Caco-2 (cell line): ENCODE measurements around the gene CERS1. TPM values are rescaled to one million over a fixed set of nuclear protein-coding genes. Genes with fewer than 3 reads are reported as not detected.
A peak's percentile ranks its signal among the peaks of the same experiment; 100 is the strongest.

Experiments used
- BruUV-seq: library from RNA; stranded (reverse); fragments of 400-500 nt; replicated peaks from 2 replicates; lab custom pipeline; 2021; lab: Mats Ljungman, UMichigan
- CTCF ChIA-PET: fragments of 300-600 bp; sonication (Branson Sonifier 250); formaldehyde crosslinking; loops from one replicate; lab custom pipeline; 2022; ENCODE audit warnings: antibody characterized with exemption; lab: Charles Lee
- POLR2A ChIA-PET: fragments of 300-600 bp; sonication (Branson Sonifier 250); formaldehyde crosslinking; loops from one replicate; lab custom pipeline; 2022; ENCODE audit warnings: antibody characterized with exemption; lab: Charles Lee
- DNase-seq, 2 experiments: peaks; one replicate each; pipeline versions ENCODE4 v3.0.0 to v3.0.0-alpha.2; 2020 to 2022
- H3K27me3 ChIP-seq: replicated peaks from 2 replicates; pipeline ENCODE4 v1.6.0; 2011; ENCODE audit warnings: low read length; ENCODE audit not compliant: control insufficient read depth, insufficient read depth
- H3K36me3 ChIP-seq: 2 replicates; pipeline ENCODE4 v1.5.1; 2011; ENCODE audit warnings: low read length; ENCODE audit not compliant: control insufficient read depth, insufficient read depth
- H3K4me1 ChIP-seq: fragments of 250-450 bp; sonication (Bioruptor Pico); 2 replicates; pipeline ENCODE4 v1.5.1; 2020; ENCODE audit warnings: mild to moderate bottlenecking
- H3K4me3 ChIP-seq: 2 replicates; pipeline ENCODE4 v1.5.1; 2011; ENCODE audit warnings: low read depth, mild to moderate bottlenecking, control low read depth, low read length
- H3K9me3 ChIP-seq: fragments of 250-450 bp; sonication (Bioruptor Pico); 2 replicates; pipeline ENCODE4 v1.5.1; 2020; ENCODE audit warnings: mild to moderate bottlenecking, moderate library complexity
- H3K27ac Mint-ChIP-seq: one replicate; pipeline ENCODE4 v1.8.0; 2022; ENCODE audit warnings: mixed read lengths; ENCODE audit not compliant: unreplicated experiment
- H3K27me3 Mint-ChIP-seq: one replicate; pipeline ENCODE4 v1.8.0; 2022; ENCODE audit warnings: mixed read lengths; ENCODE audit not compliant: insufficient read depth, unreplicated experiment
- H3K36me3 Mint-ChIP-seq: one replicate; pipeline ENCODE4 v1.8.0; 2022; ENCODE audit warnings: mild to moderate bottlenecking, mixed read lengths; ENCODE audit not compliant: insufficient read depth, unreplicated experiment
- H3K4me1 Mint-ChIP-seq: one replicate; pipeline ENCODE4 v1.8.0; 2022; ENCODE audit warnings: low read depth, mixed read lengths; ENCODE audit not compliant: unreplicated experiment
- H3K4me3 Mint-ChIP-seq: one replicate; pipeline ENCODE4 v1.8.0; 2022; ENCODE audit warnings: mild to moderate bottlenecking, moderate library complexity, mixed read lengths; ENCODE audit not compliant: unreplicated experiment
- H3K9me3 Mint-ChIP-seq: one replicate; pipeline ENCODE4 v1.8.0; 2022; ENCODE audit warnings: mixed read lengths; ENCODE audit not compliant: unreplicated experiment
- intact Hi-C: fragments of 100-400 bp; cut with micrococcal nuclease; formaldehyde crosslinking; loops from one replicate; pipeline ENCODE4 v1.10.0; 2022; ENCODE audit not compliant: unreplicated experiment
- total RNA-seq: library from RNA; stranded (reverse); gene quantifications from 2 replicates; pipeline ENCODE4 v1.2.3, GENCODE V29; 2022
- TF ChIP-seq, protein P1 (sequence below), 2 experiments: fragments of 200-600 bp in 1 of 2; IDR thresholded peaks; 1 replicate in 1 of 2; 2 replicates in 1 of 2; pipeline versions ENCODE4 v1.5.1 to v1.8.0; 2011 to 2022; ENCODE audit warnings: antibody characterized with exemption in 1 of 2, control low read depth in 1 of 2, inconsistent platforms in 1 of 2, low read depth in 1 of 2, low read length in 1 of 2, mild to moderate bottlenecking in 1 of 2, moderate library complexity in 1 of 2; ENCODE audit not compliant: insufficient read depth in 1 of 2, severe bottlenecking in 1 of 2, unreplicated experiment in 1 of 2

CERS1 gene
- total RNA-seq, 1 experiment from 2014 or later = 20.3 TPM

DNA sequence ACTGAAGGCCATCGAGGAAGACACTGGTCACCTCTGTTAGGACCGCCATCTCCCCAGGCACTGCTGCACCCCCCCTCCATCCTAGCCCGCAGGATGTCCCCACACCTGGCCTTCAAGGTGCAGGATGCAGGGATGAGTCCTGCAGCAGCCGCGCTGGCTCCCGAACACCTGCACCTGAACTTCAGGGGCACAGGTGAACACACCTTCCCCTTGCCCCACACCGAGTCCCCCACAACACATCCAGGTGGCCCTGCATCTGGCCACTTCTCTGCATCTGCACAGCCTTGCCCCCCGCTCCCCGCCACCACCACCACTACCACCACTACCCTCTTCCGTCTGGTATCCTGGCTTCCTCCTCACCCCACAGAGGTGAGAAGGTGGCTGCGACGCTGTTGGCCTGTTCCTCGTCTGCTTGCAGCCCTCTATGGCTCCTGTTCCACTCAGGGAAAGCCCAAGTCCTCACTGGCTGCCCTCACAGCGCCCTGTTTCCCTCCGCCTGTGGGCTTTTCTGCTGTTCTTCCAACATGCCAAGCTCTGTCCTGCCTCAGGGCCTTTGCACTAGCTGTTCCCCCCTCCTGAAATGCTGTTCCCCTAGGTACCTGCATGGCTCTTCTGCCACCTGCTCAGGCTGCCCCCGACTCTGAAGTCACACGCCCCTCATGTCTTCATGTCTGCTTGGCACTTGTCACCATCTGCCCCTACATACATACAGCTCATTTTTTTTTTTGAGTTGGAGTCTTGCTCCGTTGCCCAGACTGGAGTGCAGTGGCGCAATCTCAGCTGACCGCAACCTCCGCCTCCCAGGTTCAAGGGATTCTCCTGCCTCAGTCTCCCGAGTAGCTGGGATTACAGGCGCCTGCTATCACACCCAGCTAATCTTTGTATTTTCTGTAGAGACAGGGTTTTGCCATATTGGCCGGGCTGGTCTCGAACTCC lies 1.4 kb upstream of the CERS1 start:
- Mint-ChIP-seq H3K4me1 (no peaks in the 10 kb centered on the region), H3K9me3 (no peaks in the 10 kb centered on the region)
- no TSS peak for BruUV-seq

DNA sequence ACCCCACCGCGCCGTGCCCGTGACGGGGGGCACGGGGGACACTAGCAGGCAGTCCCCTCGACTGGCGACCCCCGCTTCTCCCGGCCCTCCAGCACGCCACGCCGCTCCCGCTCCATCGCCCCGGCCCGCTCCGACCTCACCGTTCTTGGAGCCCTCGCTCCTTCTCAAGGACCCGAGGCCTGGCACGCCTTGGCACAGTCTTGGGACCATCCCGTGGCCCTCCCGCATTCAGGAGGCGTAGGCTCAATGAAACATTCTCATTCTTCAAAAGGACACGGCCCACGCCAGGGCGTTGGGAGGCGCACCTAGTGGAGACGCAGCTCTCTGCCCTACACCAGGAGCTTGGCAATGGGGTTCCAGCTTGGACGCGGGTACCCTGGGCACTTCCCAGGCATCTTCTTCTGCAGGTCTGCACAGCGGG lies 473 bp upstream of the CERS1 start:
- Histone ChIP-seq H3K9me3 (no peaks in the 10 kb centered on the region), H3K4me1 (peaks cover 17% of the 10 kb centered on the region), H3K27me3 (no peaks in the 10 kb centered on the region), H3K36me3 (no peaks in the 10 kb centered on the region), H3K4me3 (no peak overlapping the region; the same call in 1 of the 2 replicates)
- H3K4me3 Mint-ChIP-seq = peak overlapping the region; percentile 82
- no peaks in the 10 kb centered on the region for H3K9me3 Mint-ChIP-seq
- H3K36me3 Mint-ChIP-seq = peaks cover 19% of the 10 kb centered on the region
- BruUV-seq = no TSS peak
- DNase-seq = no peak
- ChIA-PET CTCF (interaction anchor here (1.4 kb wide), 1 partner anchor 90 kb away, joined by 3 read pairs; no protein-coding TSS in a partner anchor), POLR2A (interaction anchor here (1.9 kb wide), 1 partner anchor 23 kb away, joined by 7 read pairs; the partner anchor contains the start of genes COPE and DDX49)
- TF ChIP-seq, protein P1, sequence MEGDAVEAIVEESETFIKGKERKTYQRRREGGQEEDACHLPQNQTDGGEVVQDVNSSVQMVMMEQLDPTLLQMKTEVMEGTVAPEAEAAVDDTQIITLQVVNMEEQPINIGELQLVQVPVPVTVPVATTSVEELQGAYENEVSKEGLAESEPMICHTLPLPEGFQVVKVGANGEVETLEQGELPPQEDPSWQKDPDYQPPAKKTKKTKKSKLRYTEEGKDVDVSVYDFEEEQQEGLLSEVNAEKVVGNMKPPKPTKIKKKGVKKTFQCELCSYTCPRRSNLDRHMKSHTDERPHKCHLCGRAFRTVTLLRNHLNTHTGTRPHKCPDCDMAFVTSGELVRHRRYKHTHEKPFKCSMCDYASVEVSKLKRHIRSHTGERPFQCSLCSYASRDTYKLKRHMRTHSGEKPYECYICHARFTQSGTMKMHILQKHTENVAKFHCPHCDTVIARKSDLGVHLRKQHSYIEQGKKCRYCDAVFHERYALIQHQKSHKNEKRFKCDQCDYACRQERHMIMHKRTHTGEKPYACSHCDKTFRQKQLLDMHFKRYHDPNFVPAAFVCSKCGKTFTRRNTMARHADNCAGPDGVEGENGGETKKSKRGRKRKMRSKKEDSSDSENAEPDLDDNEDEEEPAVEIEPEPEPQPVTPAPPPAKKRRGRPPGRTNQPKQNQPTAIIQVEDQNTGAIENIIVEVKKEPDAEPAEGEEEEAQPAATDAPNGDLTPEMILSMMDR (IDR thresholded peaks at IDR 0.05; ENCODE audit: insufficient read depth in 1 of 2, low read depth in 1 of 2, low read length in 1 of 2, severe bottlenecking in 1 of 2, unreplicated experiment in 1 of 2) = no peak
- H3K27ac Mint-ChIP-seq = peak overlapping the region; percentile 7
- intact Hi-C loops = no loop called here
- H3K4me1 Mint-ChIP-seq = no peaks in the 10 kb centered on the region
- H3K27me3 Mint-ChIP-seq = no peaks in the 10 kb centered on the region

More for the DNA sequence above, 1.4 kb upstream of the CERS1 start:
- H3K4me1 ChIP-seq = peaks cover 17% of the 10 kb centered on the region
- Mint-ChIP-seq H3K27ac (peak overlapping the region; percentile 7), H3K4me3 (peak overlapping the region; percentile 82), H3K27me3 (no peaks in the 10 kb centered on the region), H3K36me3 (peaks cover 19% of the 10 kb centered on the region)
- no peaks in the 10 kb centered on the region for H3K36me3 ChIP-seq
- H3K27me3 ChIP-seq = no peaks in the 10 kb centered on the region
- ChIA-PET POLR2A (interaction anchor here (1.9 kb wide), 1 partner anchor 22 kb away, joined by 7 read pairs; the partner anchor contains the start of genes COPE and DDX49), CTCF (interaction anchor here (0.6 to 1.4 kb wide), 2 partner anchors 89 to 434 kb away, joined by 3 to 7 read pairs; no protein-coding TSS in a partner anchor)
- intact Hi-C loops = no loop called here
- H3K9me3 ChIP-seq = no peaks in the 10 kb centered on the region
- no peak for DNase-seq
- TF ChIP-seq, protein P1 (IDR thresholded peaks at IDR 0.05; ENCODE audit: insufficient read depth in 1 of 2, low read depth in 1 of 2, low read length in 1 of 2, severe bottlenecking in 1 of 2, unreplicated experiment in 1 of 2) = no peak
- H3K4me3 ChIP-seq = no peak overlapping the region
